B cell (primary cell): ENCODE results near the gene SLC43A3. TPM values are rescaled to one million over a fixed set of nuclear protein-coding genes. Genes with fewer than 3 reads are reported as not detected.

Experiments used
- ATAC-seq: fragments of 200-7000 bp; cut with Tn5 transposase; one replicate; pipeline ENCODE4 v1.10.0; 2021; ENCODE audit warnings: low read depth, mild to moderate bottlenecking, moderate number of reproducible peaks, moderate library complexity
- CTCF ChIA-PET: fragments of 350-600 bp; sonication (Branson Sonifier 250); formaldehyde crosslinking; loops from one replicate; lab custom pipeline; 2021; ENCODE audit warnings: antibody characterized with exemption, inconsistent platforms; lab: Charles Lee
- POLR2A ChIA-PET: fragments of 350-600 bp; sonication (Branson Sonifier 250); formaldehyde crosslinking; loops from one replicate; lab custom pipeline; 2021; ENCODE audit warnings: antibody characterized with exemption; lab: Charles Lee
- DNase-seq: peaks from one replicate; pipeline ENCODE4 v3.0.0; 2013
- H2AFZ ChIP-seq: 2 replicates; pipeline ENCODE4 v1.6.1; 2012; ENCODE audit warnings: mild to moderate bottlenecking, low read depth, low read length; ENCODE audit not compliant: insufficient read depth, poor library complexity, severe bottlenecking
- H3K27ac ChIP-seq, 2 donors: 1 replicate in 1 of 2; 2 replicates in 1 of 2; pipeline ENCODE4 v1.5.1; 2012 to 2013; ENCODE audit warnings: low read length in 2 of 2, mild to moderate bottlenecking in 2 of 2, moderate library complexity in 1 of 2
- H3K27me3 ChIP-seq, 4 experiments: fragments of 200-600 bp in 1 of 4; sonication (generic) in 1 of 4; replicated peaks in 1 of 4; 1 replicate in 2 of 4; 2 replicates in 2 of 4; pipeline versions ENCODE4 v1.6.1 to v1.7.0; 2013 to 2016; ENCODE audit warnings: low read length in 3 of 4, mild to moderate bottlenecking in 2 of 4, mixed read lengths in 1 of 4, moderate library complexity in 1 of 4; ENCODE audit not compliant: insufficient read depth in 4 of 4, control insufficient read depth in 3 of 4; ENCODE audit errors: control extremely low read depth in 1 of 4
- H3K36me3 ChIP-seq, 2 experiments: replicated peaks in 1 of 2; 1 replicate in 1 of 2; 2 replicates in 1 of 2; pipeline versions ENCODE4 v1.6.1 to v1.7.1; 2013; ENCODE audit warnings: low read length in 1 of 2; ENCODE audit not compliant: insufficient read depth in 2 of 2, control insufficient read depth in 1 of 2; ENCODE audit errors: control extremely low read depth in 1 of 2, extremely low read depth in 1 of 2
- H3K4me1 ChIP-seq, 2 donors: fragments of 200-600 bp in 1 of 2; sonication (generic) in 1 of 2; 1 replicate in 1 of 2; 2 replicates in 1 of 2; pipeline versions ENCODE4 v1.5.1 to v1.6.1; 2013 to 2017; ENCODE audit warnings: low read length in 2 of 2; ENCODE audit not compliant: control insufficient read depth in 2 of 2, insufficient read depth in 2 of 2
- H3K4me2 ChIP-seq: replicated peaks from 2 replicates; pipeline ENCODE3; 2012; ENCODE audit warnings: mild to moderate bottlenecking, low read depth, low read length; ENCODE audit not compliant: poor library complexity, severe bottlenecking
- H3K4me3 ChIP-seq, 5 experiments: fragments of 200-600 bp in 1 of 5; sonication (generic) in 1 of 5; 1 replicate in 3 of 5; 2 replicates in 2 of 5; pipeline versions ENCODE4 v1.5.1 to v1.7.0; 2011 to 2016; ENCODE audit warnings: low read length in 4 of 5, mild to moderate bottlenecking in 4 of 5, low read depth in 2 of 5, control low read depth in 1 of 5, moderate library complexity in 1 of 5; ENCODE audit not compliant: insufficient read depth in 1 of 5; ENCODE audit errors: control extremely low read depth in 1 of 5, extremely low read depth in 1 of 5
- H3K79me2 ChIP-seq: fragments of 200-600 bp; sonication (generic); one replicate; pipeline ENCODE4 v1.6.0; 2016; ENCODE audit warnings: low read length; ENCODE audit not compliant: control insufficient read depth, insufficient read depth
- H3K9ac ChIP-seq: fragments of 200-600 bp; sonication (generic); 2 replicates; pipeline ENCODE4 v1.6.1; 2017; ENCODE audit warnings: mild to moderate bottlenecking, low read length, moderate library complexity
- H3K9me3 ChIP-seq, 3 donors: one replicate each; pipeline versions ENCODE4 v1.6.1 to v1.7.1; 2013; ENCODE audit warnings: low read length in 2 of 3; ENCODE audit not compliant: control insufficient read depth in 2 of 3, insufficient read depth in 1 of 3; ENCODE audit errors: control extremely low read depth in 1 of 3
- H4K20me1 ChIP-seq: 2 replicates; pipeline ENCODE4 v1.6.0; 2012; ENCODE audit warnings: mild to moderate bottlenecking, low read length; ENCODE audit not compliant: insufficient read depth, control insufficient read depth, poor library complexity, severe bottlenecking
- H3K27ac Mint-ChIP-seq: one replicate; pipeline ENCODE4 v1.8.0; 2021; ENCODE audit warnings: mixed read lengths
- H3K27me3 Mint-ChIP-seq: one replicate; pipeline ENCODE4 v1.8.0; 2021; ENCODE audit warnings: mixed read lengths
- H3K4me1 Mint-ChIP-seq: one replicate; pipeline ENCODE4 v1.8.0; 2021; ENCODE audit warnings: mixed read lengths
- H3K4me3 Mint-ChIP-seq: one replicate; pipeline ENCODE4 v1.8.0; 2021; ENCODE audit warnings: mixed read lengths
- H3K9me3 Mint-ChIP-seq: one replicate; pipeline ENCODE4 v1.8.0; 2022; ENCODE audit warnings: mixed read lengths; ENCODE audit not compliant: insufficient read depth
- CTCF ChIP-seq: fragments of 200-600 bp; IDR thresholded peaks from one replicate; pipeline ENCODE4 v1.8.0; 2022; ENCODE audit warnings: antibody characterized with exemption, mild to moderate bottlenecking
- EZH2 ChIP-seq: IDR thresholded peaks from 2 replicates; pipeline ENCODE4 v1.6.1; 2012; ENCODE audit warnings: borderline replicate concordance, low read depth, mild to moderate bottlenecking, moderate library complexity, low read length; ENCODE audit not compliant: insufficient read depth, poor library complexity, severe bottlenecking
- WGBS: methylation state at CpG from one replicate; pipeline ENCODE4 v1.1.5; 2013; ENCODE audit warnings: missing lambda C conversion rate; ENCODE audit not compliant: insufficient coverage; 5-methylcytosine and 5-hydroxymethylcytosine counted together
- intact Hi-C: fragments of 100-400 bp; cut with micrococcal nuclease; formaldehyde crosslinking; loops from one replicate; pipeline ENCODE4 v1.10.0; 2022
- polyA plus RNA-seq: library from polyadenylated mRNA; depleted of rRNA; stranded (reverse); fragments of >200 nt; gene quantifications from 2 replicates; pipeline ENCODE4 v1.2.3, GENCODE V29; 2012
- total RNA-seq, 2 donors: library from RNA; stranded (reverse); fragments of 120-200 nt in 1 of 2; gene quantifications; 1 replicate in 1 of 2; 2 replicates in 1 of 2; pipeline versions ENCODE4 v1.2.3 to v1.2.4, GENCODE V29; 2013 to 2022

Gene SLC43A3
- total and polyA plus RNA-seq, 2 donors (not counting 1 experiment from before 2014, with no cell fraction given): 7.6 to 20.9 TPM

GRCh38 chr11:57468276-57468675, 41.4 kb upstream of the SLC43A3 start:
- no peak for DNase-seq
- Histone ChIP-seq H3K4me1 (no peaks in the 10 kb centered on the region), H3K4me2 (no peak overlapping the region), H3K27ac (no peak overlapping the region), H3K4me3 (no peak overlapping the region), H3K79me2 (no peaks in the 10 kb centered on the region), H3K36me3 (no peaks in the 10 kb centered on the region), H2AFZ (no peak overlapping the region), H3K9ac (no peak overlapping the region), H4K20me1 (no peaks in the 10 kb centered on the region), H3K9me3 (no peaks in the 10 kb centered on the region), H3K27me3 (no peaks in the 10 kb centered on the region)
- no peaks in the 10 kb centered on the region for H3K9me3 Mint-ChIP-seq
- intact Hi-C loops: no loop called here
- H3K4me3 Mint-ChIP-seq: no peak overlapping the region
- no peaks in the 10 kb centered on the region for H3K4me1 Mint-ChIP-seq
- POLR2A ChIA-PET: no interaction called here
- WGBS: 92% methylated on average over 3 of the region's 4 CpGs
- no peak overlapping the region for H3K27ac Mint-ChIP-seq
- ATAC-seq: no peak
- CTCF ChIA-PET: interaction anchor here (0.6 to 2.4 kb wide), 2 partner anchors 10 to 174 kb away, joined by 3 to 7 read pairs; no protein-coding TSS in a partner anchor
- no peak for TF ChIP-seq CTCF
- TF ChIP-seq EZH2: no peak
- peaks cover 4% of the 10 kb centered on the region for H3K27me3 Mint-ChIP-seq

DNA sequence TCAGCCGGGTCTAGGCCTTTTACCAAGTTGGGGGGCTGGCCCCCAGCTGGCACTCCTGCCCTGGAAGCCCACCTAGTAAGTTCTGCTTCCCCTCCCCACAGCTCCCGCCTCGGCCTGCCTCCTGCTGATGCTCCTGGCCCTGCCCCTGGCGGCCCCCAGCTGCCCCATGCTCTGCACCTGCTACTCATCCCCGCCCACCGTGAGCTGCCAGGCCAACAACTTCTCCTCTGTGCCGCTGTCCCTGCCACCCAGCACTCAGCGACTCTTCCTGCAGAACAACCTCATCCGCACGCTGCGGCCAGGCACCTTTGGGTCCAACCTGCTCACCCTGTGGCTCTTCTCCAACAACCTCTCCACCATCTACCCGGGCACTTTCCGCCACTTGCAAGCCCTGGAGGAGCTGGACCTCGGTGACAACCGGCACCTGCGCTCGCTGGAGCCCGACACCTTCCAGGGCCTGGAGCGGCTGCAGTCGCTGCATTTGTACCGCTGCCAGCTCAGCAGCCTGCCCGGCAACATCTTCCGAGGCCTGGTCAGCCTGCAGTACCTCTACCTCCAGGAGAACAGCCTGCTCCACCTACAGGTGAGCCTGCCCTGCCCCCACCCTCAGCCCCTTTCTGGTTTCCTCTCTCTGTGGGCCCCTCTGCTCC, 40.7 kb upstream of the SLC43A3 start:
- DNase-seq (no peak), ATAC-seq (no peak)

More for the DNA sequence above, 40.7 kb upstream of the SLC43A3 start:
- Mint-ChIP-seq H3K27me3 (peaks cover 7% of the 10 kb centered on the region), H3K4me3 (no peak overlapping the region), H3K4me1 (peaks cover 2% of the 10 kb centered on the region), H3K27ac (no peak overlapping the region), H3K9me3 (no peaks in the 10 kb centered on the region)
- ChIA-PET POLR2A (no interaction called here), CTCF (interaction anchor here (0.6 kb wide), 1 partner anchor 175 kb away, joined by 3 read pairs; no protein-coding TSS in a partner anchor)
- no peak for TF ChIP-seq CTCF
- no peak for TF ChIP-seq EZH2
- Histone ChIP-seq H4K20me1 (no peaks in the 10 kb centered on the region), H3K79me2 (no peaks in the 10 kb centered on the region), H3K27ac (no peak overlapping the region), H3K27me3 (no peaks in the 10 kb centered on the region), H3K4me3 (no peak overlapping the region), H3K9me3 (no peaks in the 10 kb centered on the region), H3K4me2 (no peak overlapping the region), H3K4me1 (no peaks in the 10 kb centered on the region), H3K36me3 (no peaks in the 10 kb centered on the region), H2AFZ (no peak overlapping the region), H3K9ac (no peak overlapping the region)
- WGBS: 89% methylated on average over 23 of the region's 23 CpGs
- intact Hi-C loops: no loop called here
